A673 (cell line): ENCODE data around the gene CRY2.

ENCODE experiments used
- CTCF ChIP-seq: fragments of 300-800, 200-600 bp; sonication (generic); conservative IDR thresholded peaks from 2 replicates; pipeline ENCODE4 v1.5.1; 2017; ENCODE audit warnings: low read depth, mild to moderate bottlenecking, antibody characterized with exemption, low read length, moderate library complexity, mixed read lengths
- EZH2 ChIP-seq: fragments of 200-600 bp; sonication (generic); IDR thresholded peaks from 2 replicates; pipeline ENCODE4 v1.6.1; 2017; ENCODE audit warnings: borderline replicate concordance, low read depth, mild to moderate bottlenecking, mixed read lengths, antibody characterized with exemption, low read length; ENCODE audit not compliant: poor library complexity, severe bottlenecking

DNA sequence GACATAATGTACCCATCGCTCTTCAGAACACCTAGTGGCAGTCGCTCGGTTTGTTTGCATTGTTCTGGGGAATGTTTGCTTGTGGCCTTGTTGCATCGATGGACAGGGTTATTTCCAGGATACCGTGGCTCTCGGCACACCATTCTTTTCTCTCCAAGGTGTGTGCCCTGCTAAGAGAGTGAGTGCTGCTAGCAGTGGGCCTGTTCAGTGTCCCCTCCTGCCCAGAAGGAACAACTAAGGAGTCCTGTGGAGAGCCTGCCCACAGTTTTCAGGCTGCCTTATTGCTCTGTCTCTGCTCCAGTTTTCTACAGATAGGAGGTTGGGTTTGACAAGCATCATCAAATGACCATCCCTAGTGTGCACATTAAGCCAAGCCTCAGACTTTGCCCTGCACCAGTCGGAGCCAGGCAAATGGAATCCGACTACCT, 1.4 kb downstream of the CRY2 start:
- TF ChIP-seq CTCF (no peak), EZH2 (no peak)
